KG1 (cell line): ENCODE data around the gene GOLPH3.
A peak's percentile ranks its signal among the peaks of the same experiment; 100 is the strongest.
"Not testable (repeated sequence)": the region's sequence is repeated elsewhere in the genome, so short reads cannot be mapped to it uniquely, and the experiment has no call there.

Source experiments
- DNase-seq: peaks from one replicate; lab custom pipeline; 2025; lab: John Stamatoyannopoulos, UW

Gene GOLPH3

GRCh38 chr5:32098890-32099310 lies 75.2 kb downstream of the GOLPH3 start:
- no peak for DNase-seq

- no peak for DNase-seq
These were observed 75.8 kb downstream of the GOLPH3 start for GRCh38 chr5:32098291-32098690.

GRCh38 chr5:32096891-32097595 lies 77.1 kb downstream of the GOLPH3 start:
- no peak for DNase-seq

- DNase-seq, result no peak
These were observed 78.9 kb downstream of the GOLPH3 start for GRCh38 chr5:32095261-32095671.

GRCh38 chr5:32094691-32095090 lies 79.4 kb downstream of the GOLPH3 start:
- DNase-seq, result no peak

GRCh38 chr5:32092938-32093812 lies 80.9 kb downstream of the GOLPH3 start:
- DNase-seq, result peak; percentile 14

GRCh38 chr5:32090755-32091128 lies 83.4 kb downstream of the GOLPH3 start:
- no peak for DNase-seq

GRCh38 chr5:32090026-32090754 lies 83.9 kb downstream of the GOLPH3 start:
- DNase-seq, result no peak

- DNase-seq, result no peak
These were observed 84.7 kb downstream of the GOLPH3 start for GRCh38 chr5:32089146-32090000.

- DNase-seq, result no peak
These were observed 85.9 kb downstream of the GOLPH3 start for GRCh38 chr5:32088214-32088613.

GRCh38 chr5:32087086-32088082 lies 86.7 kb downstream of the GOLPH3 start:
- DNase-seq, result no peak

- DNase-seq, result no peak
These were observed 90.1 kb downstream of the GOLPH3 start for GRCh38 chr5:32083981-32084430.

- DNase-seq, result no peak
These were observed 91.4 kb downstream of the GOLPH3 start for GRCh38 chr5:32082701-32083100.

- DNase-seq, result not testable (repeated sequence)
These were observed 93.6 kb downstream of the GOLPH3 start for GRCh38 chr5:32080565-32080964.

GRCh38 chr5:32078855-32079254 lies 95.3 kb downstream of the GOLPH3 start:
- not testable (repeated sequence) for DNase-seq

- peak; percentile 7 for DNase-seq
These were observed 97.1 kb downstream of the GOLPH3 start for GRCh38 chr5:32076699-32077695.
